Gastrocnemius medialis (tissue), 4 donors: ENCODE results near the gene PPP4R3A. TPM values are rescaled to one million over a fixed set of nuclear protein-coding genes. Genes with fewer than 3 reads are reported as not detected.
"Not testable (repeated sequence)": the region's sequence is repeated elsewhere in the genome, so short reads cannot be mapped to it uniquely, and the experiment has no call there.

Source experiments
- ATAC-seq, 2 donors: fragments of 150-250 bp; one replicate each; pipeline ENCODE4 v1.9.1; 2016
- DNase-seq, 2 donors: peaks; one replicate each; pipeline ENCODE4 v3.0.0-alpha.2; 2019
- H3K27ac ChIP-seq, 4 donors: fragments of 200-600 bp; sonication (generic); 1 replicate in 1 of 4; 2 replicates in 3 of 4; pipeline ENCODE4 v1.5.1; 2016 to 2018; ENCODE audit warnings: mild to moderate bottlenecking in 2 of 4, moderate library complexity in 1 of 4
- H3K27me3 ChIP-seq, 3 donors: fragments of 200-600 bp; sonication (generic) in 2 of 3; 1 replicate in 1 of 3; 2 replicates in 2 of 3; pipeline versions ENCODE4 v1.5.1 to v1.6.0; 2016 to 2019; ENCODE audit warnings: mild to moderate bottlenecking in 1 of 3, moderate library complexity in 1 of 3
- H3K36me3 ChIP-seq, 2 donors: fragments of 200-600 bp; sonication (generic) in 1 of 2; one replicate each; pipeline ENCODE4 v1.5.1; 2017 to 2018
- H3K4me1 ChIP-seq, 2 donors: fragments of 200-600 bp; sonication (generic) in 1 of 2; one replicate each; pipeline ENCODE4 v1.5.1; 2016 to 2017; ENCODE audit warnings: mild to moderate bottlenecking in 2 of 2
- H3K4me3 ChIP-seq, 4 donors: fragments of 200-600 bp; sonication (generic) in 3 of 4; 1 replicate in 1 of 4; 2 replicates in 3 of 4; pipeline ENCODE4 v1.5.1; 2016 to 2019; ENCODE audit warnings: mild to moderate bottlenecking in 2 of 4
- H3K9me3 ChIP-seq, 3 donors: fragments of 200-600 bp; sonication (generic) in 2 of 3; 1 replicate in 1 of 3; 2 replicates in 2 of 3; pipeline ENCODE4 v1.5.1; 2016 to 2019
- CTCF ChIP-seq, 5 experiments: fragments of 450-650 bp in 3 of 5; fragments of 200-600 bp in 2 of 5; sonication (generic) in 2 of 5; IDR thresholded peaks in 4 of 5; conservative IDR thresholded peaks in 1 of 5; 1 replicate in 4 of 5; 2 replicates in 1 of 5; pipeline ENCODE4 v1.5.1; 2016 to 2019; ENCODE audit warnings: antibody characterized with exemption in 5 of 5, mild to moderate bottlenecking in 3 of 5, moderate library complexity in 3 of 5
- POLR2A ChIP-seq, 2 donors: fragments of 450-650 bp; IDR thresholded peaks; one replicate each; pipeline ENCODE4 v1.6.1; 2017; ENCODE audit warnings: antibody characterized with exemption in 2 of 2, mild to moderate bottlenecking in 2 of 2, moderate library complexity in 2 of 2
- in situ Hi-C, 4 donors: fragments of 200-750 bp; cut with MboI; loops; one replicate each; pipeline versions ENCODE4 v1.15.0 to v1.8.0; 2017; ENCODE audit warnings: low sequenced_read_pairs in 4 of 4
- intact Hi-C: fragments of 100-400 bp; cut with DNase I; formaldehyde crosslinking; loops from one replicate; pipeline ENCODE4 v1.15.1; 2023; ENCODE audit warnings: low total_unique reads
- total RNA-seq, 4 donors: library from RNA; depleted of rRNA; stranded (reverse); fragments of >200 nt; gene quantifications; one replicate each; pipeline versions ENCODE4 v1.1.0 to v1.2.3, GENCODE V29; 2016

The PPP4R3A gene
- total RNA-seq, 4 donors from 2014 or later: 38.8 to 53.3 (median 44.6) TPM

- H3K27ac ChIP-seq: no peak overlapping the region
- no peak for DNase-seq
- H3K27me3 ChIP-seq: no peaks in the 10 kb centered on the region
- intact Hi-C loops: no loop called here
- H3K4me3 ChIP-seq: no peak overlapping the region
- H3K9me3 ChIP-seq: no peaks in the 10 kb centered on the region
- in situ Hi-C loops: loop anchor here in 1 of 4 donors (25.0 kb wide), 2 partner anchors 535 to 610 kb away; partner anchors contain the start of genes ATXN3, CPSF2, NDUFB1 and TRIP11
- H3K4me1 ChIP-seq: peaks cover 41 to 49% of the 10 kb centered on the region in 2 donors
- no peak for ATAC-seq
- no peak for TF ChIP-seq CTCF (IDR thresholded peaks at IDR 0.05 in 4 of 5, conservative IDR thresholded peaks at IDR 0.05 in 1 of 5)
- no peak for TF ChIP-seq POLR2A (IDR thresholded peaks at IDR 0.05)
- H3K36me3 ChIP-seq: no peaks in the 10 kb centered on the region
These were observed 7.9 kb downstream of the PPP4R3A start for GRCh38 chr14:91501951-91502930.

GRCh38 chr14:91501348-91501747, 8.8 kb downstream of the PPP4R3A start:
- DNase-seq: no peak
- H3K27ac ChIP-seq: no peak overlapping the region
- intact Hi-C loops: no loop called here
- no peaks in the 10 kb centered on the region for H3K27me3 ChIP-seq
- no peak overlapping the region for H3K4me3 ChIP-seq
- H3K4me1 ChIP-seq: peaks cover 42 to 50% of the 10 kb centered on the region in 2 donors
- H3K9me3 ChIP-seq: no peaks in the 10 kb centered on the region
- ATAC-seq: no peak
- TF ChIP-seq CTCF (IDR thresholded peaks at IDR 0.05 in 4 of 5, conservative IDR thresholded peaks at IDR 0.05 in 1 of 5) (no peak), POLR2A (IDR thresholded peaks at IDR 0.05) (no peak)
- in situ Hi-C loops: loop anchor here in 1 of 4 donors (25.0 kb wide), 2 partner anchors 536 to 611 kb away; partner anchors contain the start of genes ATXN3, CPSF2, NDUFB1 and TRIP11
- H3K36me3 ChIP-seq: no peaks in the 10 kb centered on the region

GRCh38 chr14:91496790-91497189, 13.3 kb downstream of the PPP4R3A start:
- H3K27ac ChIP-seq: peak overlapping the region in 1 of 4 donors; percentile 39
- no peak for ATAC-seq
- peaks cover 58 to 65% of the 10 kb centered on the region in 2 donors for H3K4me1 ChIP-seq
- no peaks in the 10 kb centered on the region for H3K27me3 ChIP-seq
- DNase-seq: no peak
- TF ChIP-seq CTCF (IDR thresholded peaks at IDR 0.05 in 4 of 5, conservative IDR thresholded peaks at IDR 0.05 in 1 of 5) (no peak), POLR2A (IDR thresholded peaks at IDR 0.05) (no peak)
- no peak overlapping the region for H3K4me3 ChIP-seq
- intact Hi-C loops (loop anchor here (10.0 kb wide), 1 partner anchor 1838 kb away; the partner anchor contains the start of gene BTBD7), in situ Hi-C loops (no loop called here)
- no peaks in the 10 kb centered on the region for H3K9me3 ChIP-seq
- no peaks in the 10 kb centered on the region for H3K36me3 ChIP-seq

- H3K4me3 ChIP-seq, ATAC-seq, in situ Hi-C loops, H3K9me3 ChIP-seq, H3K36me3 ChIP-seq, DNase-seq, H3K27me3 ChIP-seq: not testable (repeated sequence)
- Histone ChIP-seq H3K27ac (peak overlapping the region in 3 of 4 donors; percentile 6 to 39 (median 9)), H3K4me1 (peaks cover 54 to 55% of the 10 kb centered on the region in 2 donors)
- intact Hi-C loops: loop anchor here (10.0 kb wide), 1 partner anchor 1840 kb away; the partner anchor contains the start of gene BTBD7
These were observed 15.6 kb downstream of the PPP4R3A start for GRCh38 chr14:91494392-91495065.
